Endothelial cell of umbilical vein (primary cell): Measurements from ENCODE around the gene SSH2. TPM values are rescaled to one million over a fixed set of nuclear protein-coding genes. Genes with fewer than 3 reads are reported as not detected.

Source experiments
- BruUV-seq: library from RNA; stranded (reverse); fragments of 400-500 nt; replicated peaks from 2 replicates; lab custom pipeline; 2021; lab: Mats Ljungman, UMichigan
- CTCF ChIA-PET: fragments of 300-600, 350-600 bp; sonication (Branson Sonifier 250); formaldehyde crosslinking; loops from one replicate; lab custom pipeline; 2021; ENCODE audit warnings: antibody characterized with exemption, inconsistent platforms; lab: Charles Lee
- POLR2A ChIA-PET: fragments of 300-600, 350-600 bp; sonication (Branson Sonifier 250); formaldehyde crosslinking; loops from one replicate; lab custom pipeline; 2021; ENCODE audit warnings: antibody characterized with exemption, inconsistent platforms; lab: Charles Lee
- DNase-seq: peaks from one replicate; pipeline ENCODE4 v3.0.0-alpha.2; 2011; ENCODE audit warnings: low read depth, low spot score
- FAIRE-seq: peaks from 2 replicates; lab custom pipeline; 2011; peaks lifted over from hg19 to GRCh38; lab: Jason Lieb, UNC
- H2AFZ ChIP-seq: 2 replicates; pipeline ENCODE4 v1.6.0; 2012; ENCODE audit warnings: low read depth, low read length, control low read depth, inconsistent platforms
- H3K27ac ChIP-seq: 2 replicates; pipeline ENCODE4 v1.5.1; 2011; ENCODE audit warnings: low read depth, mild to moderate bottlenecking, control low read depth, low read length, moderate library complexity; ENCODE audit not compliant: insufficient read depth
- H3K27me3 ChIP-seq, 2 experiments: 2 replicates each; pipeline versions ENCODE4 v1.6.0 to v1.6.1; 2011; ENCODE audit warnings: low read length in 2 of 2, mixed read lengths in 1 of 2; ENCODE audit not compliant: control insufficient read depth in 2 of 2, insufficient read depth in 2 of 2
- H3K36me3 ChIP-seq, 2 experiments: 2 replicates in 1 of 2; 3 replicates in 1 of 2; pipeline ENCODE4 v1.5.1; 2011; ENCODE audit warnings: low read length in 2 of 2, mild to moderate bottlenecking in 1 of 2, moderate library complexity in 1 of 2; ENCODE audit not compliant: control insufficient read depth in 2 of 2, insufficient read depth in 2 of 2; ENCODE audit errors: extremely low read depth in 1 of 2
- H3K4me1 ChIP-seq: 3 replicates; pipeline ENCODE4 v1.5.1; 2011; ENCODE audit warnings: mild to moderate bottlenecking, low read length; ENCODE audit not compliant: control insufficient read depth, insufficient read depth; ENCODE audit errors: extremely low read depth
- H3K4me2 ChIP-seq: 2 replicates; pipeline ENCODE4 v1.6.1; 2011; ENCODE audit warnings: low read length, control low read depth, mixed read lengths; ENCODE audit not compliant: insufficient read depth
- H3K4me3 ChIP-seq, 3 experiments: fragments of 200-600 bp in 1 of 3; sonication (generic), shearing (Covaris generic) in 1 of 3; replicated peaks in 1 of 3; 2 replicates each; pipeline ENCODE4 v1.5.1; 2011 to 2016; ENCODE audit warnings: control low read depth in 3 of 3, low read length in 3 of 3, mild to moderate bottlenecking in 2 of 3, inconsistent platforms in 1 of 3, low read depth in 1 of 3, moderate library complexity in 1 of 3; ENCODE audit not compliant: insufficient read depth in 1 of 3
- H3K79me2 ChIP-seq: 2 replicates; pipeline ENCODE4 v1.6.0; 2012; ENCODE audit warnings: low read length, inconsistent platforms; ENCODE audit not compliant: control insufficient read depth, insufficient read depth
- H3K9ac ChIP-seq: replicated peaks from 2 replicates; pipeline ENCODE3; 2011; ENCODE audit warnings: low read length, control low read depth; ENCODE audit not compliant: insufficient read depth; ENCODE audit errors: extremely low read depth
- H3K9me1 ChIP-seq: replicated peaks from 3 replicates; pipeline ENCODE4 v1.6.0; 2011; ENCODE audit warnings: mild to moderate bottlenecking, low read length; ENCODE audit not compliant: control insufficient read depth, insufficient read depth; ENCODE audit errors: extremely low read depth
- H3K9me3 ChIP-seq: replicated peaks from 2 replicates; pipeline ENCODE4 v1.5.1; 2012; ENCODE audit warnings: low read length, inconsistent platforms; ENCODE audit not compliant: control insufficient read depth, insufficient read depth
- H4K20me1 ChIP-seq: replicated peaks from 2 replicates; pipeline ENCODE3; 2011; ENCODE audit warnings: mild to moderate bottlenecking, low read length; ENCODE audit not compliant: control insufficient read depth, insufficient read depth; ENCODE audit errors: extremely low read depth
- CTCF ChIP-seq, 2 donors: IDR thresholded peaks; 1 replicate in 1 of 2; 2 replicates in 1 of 2; pipeline ENCODE4 v1.5.1; 2011; ENCODE audit warnings: low read length in 2 of 2, mild to moderate bottlenecking in 2 of 2, moderate library complexity in 2 of 2, control low read depth in 1 of 2, inconsistent platforms in 1 of 2, low read depth in 1 of 2; ENCODE audit not compliant: insufficient read depth in 1 of 2; ENCODE audit errors: extremely low read depth in 1 of 2
- EZH2 ChIP-seq: IDR thresholded peaks from 2 replicates; pipeline ENCODE4 v1.6.1; 2012; ENCODE audit warnings: borderline replicate concordance, low read depth, mild to moderate bottlenecking, moderate library complexity, low read length, inconsistent platforms; ENCODE audit not compliant: severe bottlenecking
- FOS ChIP-seq: IDR thresholded peaks from 2 replicates; pipeline ENCODE4 v1.6.1; 2011; ENCODE audit warnings: mild to moderate bottlenecking, low read length, moderate library complexity, borderline replicate concordance; ENCODE audit not compliant: insufficient read depth
- GATA2 ChIP-seq: IDR thresholded peaks from 2 replicates; pipeline ENCODE4 v1.7.0; 2011; ENCODE audit warnings: low read depth, mild to moderate bottlenecking, moderate library complexity, mixed read lengths, low read length; ENCODE audit not compliant: insufficient read length, insufficient read depth
- JUN ChIP-seq: IDR thresholded peaks from 2 replicates; pipeline ENCODE4 v1.6.1; 2011; ENCODE audit warnings: borderline replicate concordance, low read depth; ENCODE audit not compliant: insufficient read length, insufficient read depth
- MYC ChIP-seq: IDR thresholded peaks from one replicate; pipeline ENCODE4 v1.6.1; 2011; ENCODE audit warnings: mild to moderate bottlenecking, low read depth, low read length
- POLR2A ChIP-seq: IDR thresholded peaks from 2 replicates; pipeline ENCODE4 v1.6.1; 2012; ENCODE audit warnings: low read depth, mild to moderate bottlenecking, control low read depth, low read length
- POLR2AphosphoS5 ChIP-seq: IDR thresholded peaks from 2 replicates; pipeline ENCODE4 v1.6.1; 2012; ENCODE audit warnings: low read depth, mild to moderate bottlenecking, control low read depth, low read length, moderate library complexity; ENCODE audit not compliant: insufficient read depth
- dilution Hi-C: fragments of 300-500 bp; cut with MboI; formaldehyde crosslinking; loops from one replicate; pipeline ENCODE4 v1.15.0; 2019; ENCODE audit warnings: low sequenced_read_pairs; ENCODE audit not compliant: extremely low pct_ligation_motif_present
- intact Hi-C: fragments of 100-400 bp; cut with micrococcal nuclease; formaldehyde crosslinking; loops from one replicate; pipeline ENCODE4 v1.10.0; 2022
- polyA plus RNA-seq, 4 experiments: library from polyadenylated mRNA; depleted of rRNA in 3 of 4; stranded (reverse) in 3 of 4; unstranded in 1 of 4; fragments of >200 nt; gene quantifications; 2 replicates each; pipeline versions ENCODE4 v1.2.1 to v1.2.3, GENCODE V29; 2011 to 2012; ENCODE audit warnings: missing spikeins in 1 of 4
- total RNA-seq: library from RNA; stranded (reverse); gene quantifications from 2 replicates; pipeline ENCODE4 v1.2.3, GENCODE V29; 2021
- TF ChIP-seq, protein P1 (sequence below): IDR thresholded peaks from 2 replicates; pipeline ENCODE4 v1.6.1; 2011; ENCODE audit not compliant: insufficient read depth, insufficient read length

The SSH2 gene
- total and polyA plus RNA-seq, 2 donors (not counting 3 experiments of a cell fraction or from before 2014, with no cell fraction given), result 24.6 to 60.9 TPM

DNA sequence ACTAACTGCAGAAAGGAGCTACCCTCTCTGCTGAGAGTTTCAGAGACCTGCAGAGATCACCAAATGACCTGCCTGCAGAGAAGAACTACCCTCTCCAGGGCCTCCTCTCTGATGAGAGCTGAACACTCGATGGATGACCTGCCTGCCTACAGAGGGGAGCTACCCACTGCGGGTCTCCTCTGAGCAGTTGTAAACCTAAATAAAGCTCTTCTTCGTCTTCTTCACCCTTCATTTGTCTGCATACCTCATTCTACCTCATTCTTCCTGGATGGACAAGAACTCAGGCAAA, 24.2 kb downstream of the SSH2 start:
- H3K4me3 ChIP-seq, result no peak overlapping the region
- H3K79me2 ChIP-seq, result peaks cover 43% of the 10 kb centered on the region
- POLR2A ChIA-PET, result no interaction called here
- no peak overlapping the region for H3K9ac ChIP-seq
- TF ChIP-seq, protein P1, sequence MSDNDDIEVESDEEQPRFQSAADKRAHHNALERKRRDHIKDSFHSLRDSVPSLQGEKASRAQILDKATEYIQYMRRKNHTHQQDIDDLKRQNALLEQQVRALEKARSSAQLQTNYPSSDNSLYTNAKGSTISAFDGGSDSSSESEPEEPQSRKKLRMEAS, result no peak
- TF ChIP-seq POLR2A, result no peak
- FAIRE-seq (no peak), DNase-seq (no peak)
- no TSS peak for BruUV-seq
- H3K27me3 ChIP-seq, result no peaks in the 10 kb centered on the region
- no peaks in the 10 kb centered on the region for H3K9me1 ChIP-seq
- H2AFZ ChIP-seq, result no peak overlapping the region
- no peak overlapping the region for H3K4me2 ChIP-seq
- H3K4me1 ChIP-seq, result no peaks in the 10 kb centered on the region
- no peak overlapping the region for H3K27ac ChIP-seq
- intact Hi-C loops, result no loop called here
- no peaks in the 10 kb centered on the region for H3K36me3 ChIP-seq
- dilution Hi-C loops, result no loop called here
- H3K9me3 ChIP-seq, result no peaks in the 10 kb centered on the region
- CTCF ChIA-PET, result interaction anchor here (1.0 kb wide), 1 partner anchor 16 kb away, joined by 3 read pairs; no protein-coding TSS in a partner anchor
- peaks cover 3% of the 10 kb centered on the region for H4K20me1 ChIP-seq

- TF ChIP-seq, protein P1, result no peak
- TF ChIP-seq FOS (no peak), MYC (no peak), POLR2AphosphoS5 (no peak), GATA2 (no peak), CTCF (IDR thresholded peaks at IDR 0.05; ENCODE audit: extremely low read depth in 1 of 2, insufficient read depth in 1 of 2, low read depth in 1 of 2, low read length in 2 of 2) (no peak), POLR2A (no peak), JUN (no peak), EZH2 (no peak)
- Histone ChIP-seq H2AFZ (no peak overlapping the region), H4K20me1 (peaks cover 3% of the 10 kb centered on the region), H3K79me2 (peaks cover 43% of the 10 kb centered on the region), H3K9me3 (no peaks in the 10 kb centered on the region), H3K27me3 (no peaks in the 10 kb centered on the region), H3K9ac (no peak overlapping the region), H3K4me3 (no peak overlapping the region), H3K4me1 (no peaks in the 10 kb centered on the region), H3K4me2 (no peak overlapping the region), H3K36me3 (no peaks in the 10 kb centered on the region), H3K9me1 (no peaks in the 10 kb centered on the region), H3K27ac (no peak overlapping the region)
- FAIRE-seq, result no peak
- dilution Hi-C loops, result no loop called here
- no peak for DNase-seq
- BruUV-seq, result no TSS peak
- ChIA-PET POLR2A (no interaction called here), CTCF (interaction anchor here (1.0 kb wide), 1 partner anchor 17 kb away, joined by 3 read pairs; no protein-coding TSS in a partner anchor)
- intact Hi-C loops, result no loop called here
Measured at GRCh38 chr17:29905086-29905878, 24.7 kb downstream of the SSH2 start.
